Hepatocyte (in vitro differentiated cells): ENCODE measurements around the gene COG7. TPM values are rescaled to one million over a fixed set of nuclear protein-coding genes. Genes with fewer than 3 reads are reported as not detected.
"Not testable (repeated sequence)": the region's sequence is repeated elsewhere in the genome, so short reads cannot be mapped to it uniquely, and the experiment has no call there.

Source experiments
- DNase-seq: peaks from one replicate; pipeline ENCODE4 v3.0.0-alpha.2; 2016; ENCODE audit warnings: low spot score
- H2AFZ ChIP-seq: fragments of 200-600 bp; sonication (generic); 2 replicates; pipeline ENCODE4 v1.6.0; 2016; ENCODE audit warnings: antibody characterized with exemption, mild to moderate bottlenecking
- H3K27ac ChIP-seq: fragments of 200-600 bp; sonication (generic); 2 replicates; pipeline ENCODE4 v1.5.1; 2016; ENCODE audit warnings: mild to moderate bottlenecking
- H3K27me3 ChIP-seq: fragments of 200-600 bp; sonication (generic); 2 replicates; pipeline ENCODE4 v1.6.1; 2016
- H3K36me3 ChIP-seq: fragments of 200-600 bp; sonication (generic); replicated peaks from 2 replicates; pipeline ENCODE4 v1.5.1; 2016; ENCODE audit warnings: low read depth; ENCODE audit not compliant: insufficient read depth
- H3K4me1 ChIP-seq: fragments of 200-600 bp; sonication (generic); 2 replicates; pipeline ENCODE4 v1.5.1; 2016; ENCODE audit warnings: mild to moderate bottlenecking, moderate library complexity; ENCODE audit not compliant: insufficient read depth
- H3K4me2 ChIP-seq: fragments of 200-600 bp; sonication (generic); 2 replicates; pipeline ENCODE4 v1.6.0; 2016
- H3K4me3 ChIP-seq: fragments of 200-600 bp; sonication (generic); 2 replicates; pipeline ENCODE4 v1.5.1; 2016; ENCODE audit warnings: mild to moderate bottlenecking
- H3K79me2 ChIP-seq: fragments of 200-600 bp; sonication (generic); 2 replicates; pipeline ENCODE4 v1.6.0; 2017; ENCODE audit warnings: mild to moderate bottlenecking
- H3K9me2 ChIP-seq: fragments of 200-600 bp; sonication (generic); replicated peaks from 2 replicates; pipeline ENCODE4 v1.6.0; 2017; ENCODE audit warnings: mild to moderate bottlenecking; ENCODE audit not compliant: insufficient read depth
- H3K9me3 ChIP-seq: fragments of 200-600 bp; sonication (generic); 2 replicates; pipeline ENCODE4 v1.5.1; 2016; ENCODE audit warnings: low read depth, mild to moderate bottlenecking
- H4K20me1 ChIP-seq: fragments of 200-600 bp; sonication (generic); 2 replicates; pipeline ENCODE4 v1.6.0; 2016; ENCODE audit warnings: mild to moderate bottlenecking; ENCODE audit not compliant: insufficient read depth, poor library complexity, severe bottlenecking
- EZH2 ChIP-seq: fragments of 200-600 bp; sonication (generic); IDR thresholded peaks from 2 replicates; pipeline ENCODE4 v1.6.1; 2016; ENCODE audit warnings: antibody characterized with exemption, mild to moderate bottlenecking, borderline replicate concordance
- EZH2phosphoT487 ChIP-seq: fragments of 200-600 bp; sonication (generic); IDR thresholded peaks from one replicate; pipeline ENCODE4 v1.6.1; 2018; ENCODE audit warnings: antibody characterized with exemption, mild to moderate bottlenecking, low read depth, moderate library complexity; ENCODE audit not compliant: unreplicated experiment, severe bottlenecking
- WGBS: methylation state at CpG from one replicate; pipeline ENCODE4 v1.1.6; 2016; ENCODE audit warnings: low lambda C conversion rate; ENCODE audit errors: missing lambda C conversion rate; 5-methylcytosine and 5-hydroxymethylcytosine counted together
- polyA plus RNA-seq: library from polyadenylated mRNA; unstranded; fragments of >200 nt; fragmentation: Nextera tagmentation; extraction: Ambion mirVana; gene quantifications from 2 replicates; pipeline ENCODE4 v1.2.1, GENCODE V29; 2016
- total RNA-seq: library from RNA; depleted of rRNA; stranded (reverse); fragments of >200 nt; gene quantifications from 2 replicates; pipeline ENCODE4 v1.2.3, GENCODE V29; 2014
- TF ChIP-seq, protein P1 (sequence below): fragments of 200-600 bp; sonication (generic); IDR thresholded peaks from 2 replicates; pipeline ENCODE4 v1.5.1; 2016; ENCODE audit warnings: antibody characterized with exemption, mild to moderate bottlenecking; ENCODE audit not compliant: poor library complexity

The COG7 gene
- total and polyA plus RNA-seq, 2 experiments from 2014 or later: 13.5 to 15.4 TPM

DNA sequence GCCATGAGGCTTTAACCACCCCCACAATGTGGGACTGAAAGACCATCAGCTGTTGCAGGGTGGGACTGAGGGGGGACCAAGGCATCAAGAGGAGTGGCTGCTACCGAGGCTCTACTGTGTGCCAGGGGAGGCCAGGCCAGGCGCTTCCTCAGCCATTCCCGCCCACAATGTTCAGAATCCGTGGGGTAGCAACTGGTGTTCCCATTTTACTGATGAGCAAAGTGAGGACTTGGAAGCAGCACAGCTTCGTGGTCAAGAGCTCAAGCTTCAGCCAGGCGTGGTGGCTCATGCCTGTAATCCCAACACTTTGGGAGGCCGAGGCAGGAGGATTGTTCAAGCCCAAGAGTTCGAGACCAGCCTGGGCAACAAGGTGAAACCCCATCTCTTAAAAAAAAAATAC lies 85.0 kb downstream of the COG7 start:
- WGBS: 89% methylated on average over 8 of the region's 8 CpGs
- H2AFZ ChIP-seq: no peak overlapping the region
- H3K9me3 ChIP-seq: no peaks in the 10 kb centered on the region
- H3K36me3 ChIP-seq: no peaks in the 10 kb centered on the region
- H3K79me2 ChIP-seq: no peaks in the 10 kb centered on the region
- peaks cover 9% of the 10 kb centered on the region for H3K27me3 ChIP-seq
- no peaks in the 10 kb centered on the region for H3K4me1 ChIP-seq
- H3K27ac ChIP-seq: no peak overlapping the region
- DNase-seq: no peak
- TF ChIP-seq EZH2phosphoT487: no peak
- TF ChIP-seq, protein P1, sequence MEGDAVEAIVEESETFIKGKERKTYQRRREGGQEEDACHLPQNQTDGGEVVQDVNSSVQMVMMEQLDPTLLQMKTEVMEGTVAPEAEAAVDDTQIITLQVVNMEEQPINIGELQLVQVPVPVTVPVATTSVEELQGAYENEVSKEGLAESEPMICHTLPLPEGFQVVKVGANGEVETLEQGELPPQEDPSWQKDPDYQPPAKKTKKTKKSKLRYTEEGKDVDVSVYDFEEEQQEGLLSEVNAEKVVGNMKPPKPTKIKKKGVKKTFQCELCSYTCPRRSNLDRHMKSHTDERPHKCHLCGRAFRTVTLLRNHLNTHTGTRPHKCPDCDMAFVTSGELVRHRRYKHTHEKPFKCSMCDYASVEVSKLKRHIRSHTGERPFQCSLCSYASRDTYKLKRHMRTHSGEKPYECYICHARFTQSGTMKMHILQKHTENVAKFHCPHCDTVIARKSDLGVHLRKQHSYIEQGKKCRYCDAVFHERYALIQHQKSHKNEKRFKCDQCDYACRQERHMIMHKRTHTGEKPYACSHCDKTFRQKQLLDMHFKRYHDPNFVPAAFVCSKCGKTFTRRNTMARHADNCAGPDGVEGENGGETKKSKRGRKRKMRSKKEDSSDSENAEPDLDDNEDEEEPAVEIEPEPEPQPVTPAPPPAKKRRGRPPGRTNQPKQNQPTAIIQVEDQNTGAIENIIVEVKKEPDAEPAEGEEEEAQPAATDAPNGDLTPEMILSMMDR: no peak
- no peaks in the 10 kb centered on the region for H4K20me1 ChIP-seq
- no peak overlapping the region for H3K4me3 ChIP-seq
- no peak overlapping the region for H3K4me2 ChIP-seq
- no peaks in the 10 kb centered on the region for H3K9me2 ChIP-seq

DNA sequence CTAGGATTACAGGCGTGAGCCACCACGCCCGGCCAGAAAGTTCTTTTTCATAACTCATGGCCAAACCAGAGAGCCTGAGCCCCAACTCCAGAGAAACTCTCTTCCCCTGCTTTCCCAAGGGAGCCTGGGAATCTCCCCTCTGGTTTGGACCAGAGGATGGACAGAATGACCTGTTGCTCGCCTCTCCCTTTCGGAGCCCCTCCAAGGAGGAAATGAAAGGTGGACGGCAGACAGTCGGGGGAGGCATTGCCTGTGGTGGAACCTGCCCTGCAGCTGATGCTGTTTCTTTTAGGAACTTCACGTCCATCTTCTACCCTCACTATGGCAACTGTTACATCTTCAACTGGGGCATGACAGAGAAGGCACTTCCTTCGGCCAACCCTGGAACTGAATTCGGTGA lies 85.4 kb downstream of the COG7 start:
- Histone ChIP-seq H3K4me3 (no peak overlapping the region), H3K9me3 (no peaks in the 10 kb centered on the region), H3K36me3 (no peaks in the 10 kb centered on the region), H3K4me1 (peaks cover 2% of the 10 kb centered on the region), H3K27me3 (peaks cover 9% of the 10 kb centered on the region), H4K20me1 (no peaks in the 10 kb centered on the region), H3K27ac (no peak overlapping the region), H3K79me2 (no peaks in the 10 kb centered on the region), H2AFZ (no peak overlapping the region), H3K9me2 (no peaks in the 10 kb centered on the region), H3K4me2 (no peak overlapping the region)
- DNase-seq: no peak
- TF ChIP-seq EZH2: no peak
- TF ChIP-seq, protein P1: no peak
- TF ChIP-seq EZH2phosphoT487: no peak
- WGBS: 87% methylated on average over 10 of the region's 10 CpGs

DNA sequence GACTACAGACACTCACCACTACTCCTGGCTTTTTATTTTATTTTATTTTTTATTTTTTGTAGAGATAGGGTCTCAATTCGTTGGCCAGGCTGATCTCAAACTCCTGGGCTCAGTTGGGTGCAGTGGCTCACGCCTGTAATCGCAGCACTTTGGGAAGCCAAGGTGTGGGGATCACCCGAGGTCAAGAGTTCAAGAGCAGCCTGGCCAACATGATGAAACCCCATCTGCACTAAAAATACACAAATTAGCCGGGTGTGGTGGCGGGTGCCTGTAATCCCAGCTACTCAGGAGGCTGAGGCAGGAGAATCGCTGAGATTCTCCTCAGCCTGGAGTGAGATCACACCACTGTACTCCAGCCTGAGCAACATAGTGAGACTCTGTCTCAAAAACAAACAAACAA lies 86.6 kb downstream of the COG7 start:
- H2AFZ ChIP-seq, H3K4me2 ChIP-seq, H3K4me1 ChIP-seq, H3K27me3 ChIP-seq, H3K27ac ChIP-seq, H3K36me3 ChIP-seq, H3K4me3 ChIP-seq, H4K20me1 ChIP-seq, H3K9me3 ChIP-seq, DNase-seq, H3K79me2 ChIP-seq, H3K9me2 ChIP-seq: not testable (repeated sequence)
- 85% methylated on average over 7 of the region's 7 CpGs for WGBS

DNA sequence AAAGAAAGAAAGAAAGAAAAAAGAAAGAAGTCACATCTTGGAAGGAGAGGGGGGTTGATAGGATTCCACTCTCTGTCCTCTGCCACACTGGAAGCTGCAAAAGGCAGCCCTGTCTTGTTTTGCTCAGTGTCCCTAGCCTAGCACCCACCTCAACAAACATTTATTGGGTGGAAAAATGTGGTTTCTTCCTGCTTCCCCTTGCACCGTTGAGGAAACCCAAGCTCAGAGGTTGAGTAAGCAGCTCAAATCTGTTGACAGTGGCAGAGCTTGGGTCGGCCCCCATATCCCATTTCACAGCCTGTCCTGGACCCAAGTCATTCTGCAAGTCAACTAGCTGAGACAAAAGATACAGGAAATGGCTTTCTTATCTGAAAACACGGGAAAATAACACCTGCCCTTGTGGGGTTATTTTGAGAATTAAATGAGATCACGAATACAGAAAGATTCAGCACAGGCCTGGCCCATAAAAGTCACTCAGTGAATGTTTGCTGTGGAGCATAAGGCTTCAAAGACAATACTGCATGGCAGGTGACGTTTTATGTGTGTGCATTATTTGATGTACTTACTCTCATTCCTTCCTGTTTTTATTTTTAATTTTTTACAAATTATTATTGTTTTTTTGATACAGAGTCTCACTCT lies 87.3 kb downstream of the COG7 start:
- Histone ChIP-seq H3K4me1 (peaks cover 5% of the 10 kb centered on the region), H3K4me3 (no peak overlapping the region), H3K4me2 (no peak overlapping the region), H4K20me1 (no peaks in the 10 kb centered on the region), H3K9me2 (no peaks in the 10 kb centered on the region), H3K79me2 (no peaks in the 10 kb centered on the region), H3K27me3 (peaks cover 5% of the 10 kb centered on the region), H2AFZ (no peak overlapping the region), H3K9me3 (no peaks in the 10 kb centered on the region), H3K27ac (no peak overlapping the region), H3K36me3 (no peaks in the 10 kb centered on the region)
- TF ChIP-seq EZH2 (no peak), EZH2phosphoT487 (no peak)
- TF ChIP-seq, protein P1: no peak
- WGBS: 42% methylated on average over 5 of the region's 5 CpGs
- DNase-seq: no peak
